ENCODE data around the gene NEK7.

GRCh38 chr1:198263186-198263585, 106.4 kb downstream of the NEK7 start:
- no peak for TF ChIP-seq CTCF (IDR thresholded peaks at IDR 0.05)
- no peak for TF ChIP-seq POLR2A (IDR thresholded peaks at IDR 0.05)
